ENCODE measurements around the gene VPS37B. TPM values are rescaled to one million over a fixed set of nuclear protein-coding genes. Genes with fewer than 3 reads are reported as not detected.

VPS37B gene
- total and polyA plus RNA-seq, 2 donors (not counting 3 experiments of a cell fraction or from before 2014, with no cell fraction given), result 39.5 to 45.9 TPM

- Histone ChIP-seq H3K4me1 (ENCODE audit: control insufficient read depth, extremely low read depth, insufficient read depth, low read length) (no peaks in the 10 kb centered on the region), H2AFZ (ENCODE audit: low read depth, low read length) (no peak overlapping the region), H3K9me3 (replicated peaks; ENCODE audit: control insufficient read depth, insufficient read depth, low read length) (no peaks in the 10 kb centered on the region), H4K20me1 (replicated peaks; ENCODE audit: control insufficient read depth, extremely low read depth, insufficient read depth, low read length) (no peaks in the 10 kb centered on the region), H3K27ac (ENCODE audit: insufficient read depth, low read depth, low read length) (no peak overlapping the region), H3K9me1 (replicated peaks; ENCODE audit: control insufficient read depth, extremely low read depth, insufficient read depth, low read length) (no peaks in the 10 kb centered on the region), H3K27me3 (ENCODE audit: control insufficient read depth in 2 of 2, insufficient read depth in 2 of 2, low read length in 2 of 2) (no peaks in the 10 kb centered on the region), H3K4me3 (replicated peaks in 1 of 3; ENCODE audit: insufficient read depth in 1 of 3, low read depth in 1 of 3, low read length in 3 of 3) (no peak overlapping the region), H3K36me3 (ENCODE audit: control insufficient read depth in 2 of 2, extremely low read depth in 1 of 2, insufficient read depth in 2 of 2, low read length in 2 of 2) (no peaks in the 10 kb centered on the region), H3K79me2 (ENCODE audit: control insufficient read depth, insufficient read depth, low read length) (no peaks in the 10 kb centered on the region), H3K4me2 (ENCODE audit: insufficient read depth, low read length) (no peak overlapping the region), H3K9ac (replicated peaks; ENCODE audit: extremely low read depth, insufficient read depth, low read length) (no peak overlapping the region)
- TF ChIP-seq MAX (IDR thresholded peaks at IDR 0.05; ENCODE audit: insufficient read depth, insufficient read length), result no peak
- TF ChIP-seq POLR2AphosphoS5 (IDR thresholded peaks at IDR 0.05; ENCODE audit: insufficient read depth, low read depth, low read length), result no peak
- TF ChIP-seq GATA2 (IDR thresholded peaks at IDR 0.05; ENCODE audit: insufficient read depth, insufficient read length, low read depth, low read length), result no peak
- no peak for TF ChIP-seq JUN (IDR thresholded peaks at IDR 0.05; ENCODE audit: borderline replicate concordance, insufficient read depth, insufficient read length, low read depth)
- BruUV-seq (replicated peaks), result no TSS peak
- dilution Hi-C loops (cut with MboI; ENCODE audit: extremely low pct_ligation_motif_present, low sequenced_read_pairs) (no loop called here), intact Hi-C loops (cut with micrococcal nuclease) (no loop called here)
- DNase-seq (ENCODE audit: low read depth, low spot score) (no peak), FAIRE-seq (no peak)
- POLR2A ChIA-PET, result no interaction called here
- CTCF ChIA-PET, result no interaction called here
Observed at GRCh38 chr12:122927756-122928403, 32.0 kb upstream of the VPS37B start.

- no peaks in the 10 kb centered on the region for H3K79me2 ChIP-seq (ENCODE audit: control insufficient read depth, insufficient read depth, low read length)
- dilution Hi-C loops (cut with MboI; ENCODE audit: extremely low pct_ligation_motif_present, low sequenced_read_pairs) (no loop called here), intact Hi-C loops (cut with micrococcal nuclease) (no loop called here)
- H3K9me1 ChIP-seq (replicated peaks; ENCODE audit: control insufficient read depth, extremely low read depth, insufficient read depth, low read length), result no peaks in the 10 kb centered on the region
- no peaks in the 10 kb centered on the region for H4K20me1 ChIP-seq (replicated peaks; ENCODE audit: control insufficient read depth, extremely low read depth, insufficient read depth, low read length)
- ChIA-PET POLR2A (no interaction called here), CTCF (interaction anchor here (1.3 kb wide), 1 partner anchor 14 kb away, joined by 4 read pairs; no protein-coding TSS in a partner anchor)
- H3K27ac ChIP-seq (ENCODE audit: insufficient read depth, low read depth, low read length), result no peak overlapping the region
- no peak overlapping the region for H2AFZ ChIP-seq (ENCODE audit: low read depth, low read length)
- no peak overlapping the region for H3K4me2 ChIP-seq (ENCODE audit: insufficient read depth, low read length)
- H3K9ac ChIP-seq (replicated peaks; ENCODE audit: extremely low read depth, insufficient read depth, low read length), result no peak overlapping the region
- no peaks in the 10 kb centered on the region for H3K36me3 ChIP-seq (ENCODE audit: control insufficient read depth in 2 of 2, extremely low read depth in 1 of 2, insufficient read depth in 2 of 2, low read length in 2 of 2)
- no peaks in the 10 kb centered on the region for H3K27me3 ChIP-seq (ENCODE audit: control insufficient read depth in 2 of 2, insufficient read depth in 2 of 2, low read length in 2 of 2)
- no peak for FAIRE-seq
- H3K9me3 ChIP-seq (replicated peaks; ENCODE audit: control insufficient read depth, insufficient read depth, low read length), result no peaks in the 10 kb centered on the region
- no peaks in the 10 kb centered on the region for H3K4me1 ChIP-seq (ENCODE audit: control insufficient read depth, extremely low read depth, insufficient read depth, low read length)
- no peak overlapping the region for H3K4me3 ChIP-seq (replicated peaks in 1 of 3; ENCODE audit: insufficient read depth in 1 of 3, low read depth in 1 of 3, low read length in 3 of 3)
- DNase-seq (ENCODE audit: low read depth, low spot score), result no peak
- no TSS peak for BruUV-seq (replicated peaks)
- TF ChIP-seq MYC (IDR thresholded peaks at IDR 0.05; ENCODE audit: low read depth, low read length) (no peak), CTCF (IDR thresholded peaks at IDR 0.05; ENCODE audit: extremely low read depth in 1 of 2, insufficient read depth in 1 of 2, low read depth in 1 of 2, low read length in 2 of 2) (no peak), JUN (IDR thresholded peaks at IDR 0.05; ENCODE audit: borderline replicate concordance, insufficient read depth, insufficient read length, low read depth) (no peak), GATA2 (IDR thresholded peaks at IDR 0.05; ENCODE audit: insufficient read depth, insufficient read length, low read depth, low read length) (no peak), FOS (IDR thresholded peaks at IDR 0.05; ENCODE audit: borderline replicate concordance, insufficient read depth, low read length) (no peak), POLR2AphosphoS5 (IDR thresholded peaks at IDR 0.05; ENCODE audit: insufficient read depth, low read depth, low read length) (no peak), POLR2A (IDR thresholded peaks at IDR 0.05; ENCODE audit: low read depth, low read length) (no peak)
Observed at GRCh38 chr12:122921917-122922316, 26.0 kb upstream of the VPS37B start.
